HUDEP-2 (cell line): ENCODE results near the gene ROBO2.
A peak's percentile ranks its signal among the peaks of the same experiment; 100 is the strongest.

Source experiments
- DNase-seq, 76 experiments: peaks; one replicate each; lab custom pipeline; 2025; ENCODE audit not compliant: unreplicated experiment in 76 of 76; lab: John Stamatoyannopoulos, UW

ROBO2 gene

GRCh38 chr3:77039606-77040171 lies at the start of gene ROBO2:
Gene ROBO2 (plus strand): TSS chr3:77040099. CDS start chr3:77040786, 687 bp downstream.
- DNase-seq: peak in 17 of 76 experiments; percentile 7 to 74 (median 49)

- DNase-seq: no peak
These were observed 49.3 kb upstream of the ROBO2 start for GRCh38 chr3:76990606-76991005.

- no peak for DNase-seq
These were observed 48.7 kb upstream of the ROBO2 start for GRCh38 chr3:76991165-76991564.

- no peak for DNase-seq
These were observed 42.2 kb upstream of the ROBO2 start for GRCh38 chr3:76997733-76998132.

GRCh38 chr3:76998555-76998954 lies 41.3 kb upstream of the ROBO2 start:
- no peak for DNase-seq

GRCh38 chr3:77001062-77001701 lies 38.7 kb upstream of the ROBO2 start:
- DNase-seq: no peak

GRCh38 chr3:77014226-77014625 lies 25.7 kb upstream of the ROBO2 start:
- no peak for DNase-seq

GRCh38 chr3:77025471-77025870 lies 14.4 kb upstream of the ROBO2 start:
- DNase-seq: no peak

- DNase-seq: no peak
These were observed 12.8 kb upstream of the ROBO2 start for GRCh38 chr3:77026904-77027634.

- no peak for DNase-seq
These were observed 11.9 kb upstream of the ROBO2 start for GRCh38 chr3:77028005-77028404.

- DNase-seq: peak in 26 of 76 experiments; percentile 0 to 90 (median 66)
These were observed 1.4 kb upstream of the ROBO2 start for GRCh38 chr3:77038468-77038929.

- peak in 4 of 76 experiments; percentile 16 to 44 (median 18) for DNase-seq
These were observed 831 bp upstream of the ROBO2 start for GRCh38 chr3:77038930-77039605.

- DNase-seq: peak in 1 of 76 experiments; percentile 41
These were observed 317 bp downstream of the ROBO2 start for GRCh38 chr3:77040216-77040615.

GRCh38 chr3:77040926-77041722 lies 1.2 kb downstream of the ROBO2 start:
- DNase-seq: peak in 10 of 76 experiments; percentile 6 to 45 (median 24)

- peak in 3 of 76 experiments; percentile 2 to 38 (median 21) for DNase-seq
These were observed 1.9 kb downstream of the ROBO2 start for GRCh38 chr3:77041811-77042210.

- no peak for DNase-seq
These were observed 2.4 kb downstream of the ROBO2 start for GRCh38 chr3:77042343-77042742.

GRCh38 chr3:77042882-77043281 lies 3.0 kb downstream of the ROBO2 start:
- peak in 4 of 76 experiments; percentile 16 to 38 (median 24) for DNase-seq

- DNase-seq: no peak
These were observed 5.8 kb downstream of the ROBO2 start for GRCh38 chr3:77045686-77046085.

- DNase-seq: peak in 3 of 76 experiments; percentile 9 to 46 (median 32)
These were observed 8.3 kb downstream of the ROBO2 start for GRCh38 chr3:77048186-77048585.

GRCh38 chr3:77051591-77051990 lies 11.7 kb downstream of the ROBO2 start:
- DNase-seq: no peak
